NCI-H1436 (cell line): ENCODE data around the gene ACTMAP.

ENCODE experiments used
- DNase-seq: peaks from one replicate; lab custom pipeline; 2025; lab: John Stamatoyannopoulos, UW

The ACTMAP gene

DNA sequence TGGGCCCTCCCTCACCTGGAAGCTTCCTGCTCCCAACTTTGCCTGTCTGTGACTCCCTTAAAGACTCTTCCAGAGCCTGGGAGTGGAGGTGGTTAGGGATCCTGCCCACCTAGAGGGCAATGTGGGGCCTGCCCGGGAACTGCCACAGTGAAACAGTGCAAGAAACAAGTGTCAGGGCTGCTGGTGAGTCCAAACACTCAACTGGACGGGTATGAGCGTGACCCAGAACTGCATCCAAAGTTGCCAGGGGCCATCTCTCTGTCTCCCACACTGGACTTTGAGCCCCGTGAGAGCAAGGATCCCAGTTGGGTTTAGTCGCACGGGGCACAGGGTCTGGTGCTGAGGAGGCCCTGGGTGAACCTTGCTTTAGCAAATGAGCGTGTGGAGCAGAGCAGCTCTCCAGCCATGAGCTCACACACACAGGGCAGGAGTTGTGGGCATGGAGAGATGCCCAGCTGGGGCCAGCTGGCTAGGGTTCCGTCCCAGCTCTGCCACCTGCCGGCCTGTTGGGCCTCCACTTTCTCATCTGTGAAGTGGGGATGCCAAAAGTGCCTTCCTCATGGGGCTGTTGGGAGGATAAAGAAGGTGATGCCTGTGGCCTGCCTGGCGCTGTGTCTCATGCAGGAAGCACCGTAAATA, 57.0 kb downstream of the ACTMAP start:
- DNase-seq: no peak

DNA sequence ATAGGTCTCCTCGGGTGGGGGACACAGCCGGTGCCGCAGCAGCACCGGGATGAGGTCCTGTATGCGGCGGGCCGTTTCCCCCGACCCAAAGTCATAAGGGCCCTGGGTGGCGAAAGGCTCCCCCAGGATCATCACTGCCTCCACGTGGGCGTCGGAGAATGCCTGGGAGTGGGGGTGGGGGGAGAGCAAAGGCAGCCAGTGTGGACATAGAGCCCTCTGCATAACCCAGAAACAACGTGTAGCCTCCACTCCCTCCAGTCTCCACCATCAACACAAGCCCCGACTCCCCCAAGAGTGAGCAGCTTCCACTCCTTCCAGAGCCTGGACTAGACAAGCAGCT, 58.1 kb downstream of the ACTMAP start:
- DNase-seq: no peak

GRCh38 chr19:40691421-40692211, 58.7 kb downstream of the ACTMAP start:
- DNase-seq: no peak
